Natural killer cell (primary cell): ENCODE results near the gene PLCH2. TPM values are rescaled to one million over a fixed set of nuclear protein-coding genes. Genes with fewer than 3 reads are reported as not detected.
"Not testable (repeated sequence)": the region's sequence is repeated elsewhere in the genome, so short reads cannot be mapped to it uniquely, and the experiment has no call there.

Source experiments
- ATAC-seq, 3 donors: fragments of 150-1000 bp in 2 of 3; fragments of 200-7000 bp in 1 of 3; cut with Tn5 transposase; 1 replicate in 1 of 3; 2 replicates in 2 of 3; pipeline ENCODE4 v1.10.0; 2021; ENCODE audit warnings: mild to moderate bottlenecking in 2 of 3, moderate library complexity in 2 of 3
- DNase-seq, 2 donors: peaks; one replicate each; pipeline versions ENCODE4 v3.0.0 to v3.0.0-alpha.2; 2013 to 2021; ENCODE audit warnings: mixed read lengths in 1 of 2
- H3K27ac ChIP-seq: one replicate; pipeline ENCODE4 v1.5.1; 2013; ENCODE audit warnings: mild to moderate bottlenecking, low read length
- H3K27me3 ChIP-seq: one replicate; pipeline ENCODE4 v1.6.1; 2013; ENCODE audit warnings: low read length; ENCODE audit not compliant: control insufficient read depth, insufficient read depth
- H3K36me3 ChIP-seq: one replicate; pipeline ENCODE4 v1.6.1; 2013; ENCODE audit warnings: low read length; ENCODE audit not compliant: control insufficient read depth, insufficient read depth
- H3K4me1 ChIP-seq: one replicate; pipeline ENCODE4 v1.6.1; 2013; ENCODE audit warnings: low read length; ENCODE audit not compliant: control insufficient read depth, insufficient read depth
- H3K4me3 ChIP-seq: one replicate; pipeline ENCODE4 v1.5.1; 2013; ENCODE audit warnings: low read length
- H3K9me3 ChIP-seq: one replicate; pipeline ENCODE4 v1.6.1; 2013; ENCODE audit warnings: low read length; ENCODE audit not compliant: control insufficient read depth, insufficient read depth
- H3K27ac Mint-ChIP-seq, 2 donors: one replicate each; pipeline ENCODE4 v1.8.0; 2022; ENCODE audit warnings: mild to moderate bottlenecking in 2 of 2, mixed read lengths in 2 of 2, moderate library complexity in 1 of 2
- H3K27me3 Mint-ChIP-seq, 2 donors: one replicate each; pipeline ENCODE4 v1.8.0; 2022; ENCODE audit warnings: low read depth in 2 of 2, mixed read lengths in 2 of 2
- H3K36me3 Mint-ChIP-seq: one replicate; pipeline ENCODE4 v1.8.0; 2022; ENCODE audit warnings: mixed read lengths
- H3K4me1 Mint-ChIP-seq, 2 donors: one replicate each; pipeline ENCODE4 v1.8.0; 2022; ENCODE audit warnings: mixed read lengths in 2 of 2
- H3K4me3 Mint-ChIP-seq: one replicate; pipeline ENCODE4 v1.8.0; 2022; ENCODE audit warnings: mild to moderate bottlenecking, moderate library complexity, mixed read lengths
- H3K9me3 Mint-ChIP-seq, 2 donors: one replicate each; pipeline ENCODE4 v1.8.0; 2022; ENCODE audit warnings: mixed read lengths in 2 of 2
- CTCF ChIP-seq: fragments of 200-600 bp; IDR thresholded peaks from one replicate; pipeline ENCODE4 v1.8.0; 2022; ENCODE audit warnings: antibody characterized with exemption
- WGBS: methylation state at CpG from one replicate; pipeline ENCODE4 v1.1.7; 2013; ENCODE audit warnings: missing lambda C conversion rate; ENCODE audit not compliant: insufficient coverage; 5-methylcytosine and 5-hydroxymethylcytosine counted together
- intact Hi-C: fragments of 100-400 bp; cut with micrococcal nuclease; formaldehyde crosslinking; loops from one replicate; pipeline ENCODE4 v1.14.2; 2022
- total RNA-seq, 4 donors: library from RNA; stranded (reverse); fragments of 120-200 nt in 1 of 4; gene quantifications; one replicate each; pipeline versions ENCODE4 v1.2.3 to v1.2.4, GENCODE V29; 2013 to 2022

The PLCH2 gene
- total RNA-seq, 3 donors from 2014 or later (not counting 1 experiment from before 2014, with no cell fraction given): 77.1 to 116 (median 106) TPM

- no peak overlapping the region for H3K4me3 Mint-ChIP-seq
- no peaks in the 10 kb centered on the region for H3K36me3 Mint-ChIP-seq
- Histone ChIP-seq H3K27ac (no peak overlapping the region), H3K9me3 (no peaks in the 10 kb centered on the region), H3K4me3 (no peak overlapping the region), H3K36me3 (no peaks in the 10 kb centered on the region), H3K4me1 (peaks cover 8% of the 10 kb centered on the region), H3K27me3 (peaks cover 6% of the 10 kb centered on the region)
- no peak for TF ChIP-seq CTCF
- WGBS: 92% methylated on average over 14 of the region's 14 CpGs
- DNase-seq (no peak), ATAC-seq (no peak)
- H3K27ac Mint-ChIP-seq: no peak overlapping the region
- no peaks in the 10 kb centered on the region for H3K9me3 Mint-ChIP-seq
- intact Hi-C loops: no loop called here
- no peaks in the 10 kb centered on the region for H3K27me3 Mint-ChIP-seq
- peaks cover 0 to 13% of the 10 kb centered on the region in 2 donors for H3K4me1 Mint-ChIP-seq
Measured at GRCh38 chr1:2438641-2439040, 37.4 kb upstream of the PLCH2 start.

- no peak for ATAC-seq
- 83% methylated on average over 15 of the region's 15 CpGs for WGBS
Measured at GRCh38 chr1:2439369-2439768, 36.7 kb upstream of the PLCH2 start.

GRCh38 chr1:2440346-2440745 is 35.7 kb upstream of the PLCH2 start:
- Histone ChIP-seq H3K4me1 (peaks cover 12% of the 10 kb centered on the region), H3K27me3 (peaks cover 12% of the 10 kb centered on the region)
- H3K36me3 ChIP-seq, H3K27ac ChIP-seq, H3K27ac Mint-ChIP-seq, H3K9me3 Mint-ChIP-seq, H3K36me3 Mint-ChIP-seq, H3K27me3 Mint-ChIP-seq, DNase-seq, H3K9me3 ChIP-seq, intact Hi-C loops, ATAC-seq, H3K4me3 ChIP-seq, H3K4me3 Mint-ChIP-seq: not testable (repeated sequence)
- peaks cover 0 to 17% of the 10 kb centered on the region in 2 donors for H3K4me1 Mint-ChIP-seq
- 93% methylated on average over 23 of the region's 23 CpGs for WGBS

More at GRCh38 chr1:2439369-2439768, 36.7 kb upstream of the PLCH2 start:
- H3K4me3 ChIP-seq: no peak overlapping the region
- H3K9me3 ChIP-seq: no peaks in the 10 kb centered on the region
- intact Hi-C loops: no loop called here
- no peaks in the 10 kb centered on the region for H3K36me3 Mint-ChIP-seq
- H3K27me3 Mint-ChIP-seq: no peaks in the 10 kb centered on the region
- H3K36me3 ChIP-seq: no peaks in the 10 kb centered on the region
- peaks cover 9% of the 10 kb centered on the region for H3K27me3 ChIP-seq
- no peak for TF ChIP-seq CTCF
- DNase-seq: no peak
- H3K4me1 Mint-ChIP-seq: peaks cover 0 to 13% of the 10 kb centered on the region in 2 donors
- peaks cover 12% of the 10 kb centered on the region for H3K4me1 ChIP-seq
- no peak overlapping the region for H3K27ac Mint-ChIP-seq
- no peaks in the 10 kb centered on the region for H3K9me3 Mint-ChIP-seq
- H3K4me3 Mint-ChIP-seq: no peak overlapping the region
- H3K27ac ChIP-seq: no peak overlapping the region

- H3K36me3 Mint-ChIP-seq: no peaks in the 10 kb centered on the region
- Histone ChIP-seq H3K4me1 (peaks cover 12% of the 10 kb centered on the region), H3K4me3 (no peak overlapping the region), H3K27me3 (peaks cover 12% of the 10 kb centered on the region), H3K27ac (no peak overlapping the region), H3K9me3 (no peaks in the 10 kb centered on the region), H3K36me3 (no peaks in the 10 kb centered on the region)
- no peak overlapping the region for H3K27ac Mint-ChIP-seq
- TF ChIP-seq CTCF: no peak
- H3K27me3 Mint-ChIP-seq: no peaks in the 10 kb centered on the region
- 90% methylated on average over 13 of the region's 13 CpGs for WGBS
- DNase-seq (no peak), ATAC-seq (no peak)
- no peak overlapping the region for H3K4me3 Mint-ChIP-seq
- peaks cover 0 to 17% of the 10 kb centered on the region in 2 donors for H3K4me1 Mint-ChIP-seq
- intact Hi-C loops: no loop called here
- no peaks in the 10 kb centered on the region for H3K9me3 Mint-ChIP-seq
Measured at GRCh38 chr1:2441746-2442145, 34.3 kb upstream of the PLCH2 start.
